HepG2 (cell line): ENCODE data around the gene CCDC57. TPM values are rescaled to one million over a fixed set of nuclear protein-coding genes. Genes with fewer than 3 reads are reported as not detected.

Experiments
- ATAC-seq: fragments of 200-7000 bp; cut with Tn5 transposase; 3 replicates; pipeline ENCODE4 v1.9.1; 2020; ENCODE audit warnings: mild to moderate bottlenecking, moderate library complexity
- BruUV-seq: library from RNA; stranded (reverse); fragments of 400-500 nt; replicated peaks from 2 replicates; lab custom pipeline; 2021; lab: Mats Ljungman, UMichigan
- CTCF ChIA-PET: fragments of 300-600 bp; formaldehyde crosslinking; extraction: SDS; loops from one replicate; lab custom pipeline; 2021; ENCODE audit warnings: low total read pairs, inconsistent platforms, low intra/inter-chr PET ratio; lab: Yijun Ruan, JAX
- POLR2A ChIA-PET: fragments of 350-600 bp; sonication (Branson Sonifier 250); formaldehyde crosslinking; loops from one replicate; lab custom pipeline; 2020; ENCODE audit warnings: antibody characterized with exemption, inconsistent platforms; lab: Yijun Ruan, JAX
- DNase-seq: peaks from one replicate; pipeline ENCODE4 v3.0.0-alpha.2; 2015; ENCODE audit warnings: low spot score
- FAIRE-seq: peaks from 3 replicates; lab custom pipeline; 2011; peaks lifted over from hg19 to GRCh38; lab: Jason Lieb, UNC
- H2AFZ ChIP-seq: one replicate; pipeline ENCODE4 v1.6.1; 2011; ENCODE audit warnings: low read length, inconsistent platforms
- H3K27ac ChIP-seq: fragments of 300-600 bp; 3 replicates; pipeline ENCODE4 v1.8.0; 2011; ENCODE audit warnings: mixed run types, mild to moderate bottlenecking, mixed read lengths, low read length, inconsistent platforms; ENCODE audit not compliant: insufficient read depth; ENCODE audit errors: extremely low read length
- H3K27me3 ChIP-seq, 2 experiments: fragments of 200-600 bp in 1 of 2; 2 replicates in 1 of 2; 3 replicates in 1 of 2; pipeline versions ENCODE4 v1.6.0 to v1.8.0; 2011; ENCODE audit warnings: low read length in 2 of 2, mild to moderate bottlenecking in 2 of 2, moderate library complexity in 2 of 2, inconsistent platforms in 1 of 2; ENCODE audit not compliant: insufficient read depth in 2 of 2, control insufficient read depth in 1 of 2
- H3K36me3 ChIP-seq, 2 experiments: fragments of 200-600 bp in 1 of 2; replicated peaks in 1 of 2; 2 replicates in 1 of 2; 3 replicates in 1 of 2; pipeline versions ENCODE4 v1.5.1 to v1.8.0; 2011; ENCODE audit warnings: low read length in 2 of 2, inconsistent platforms in 1 of 2; ENCODE audit not compliant: insufficient read depth in 2 of 2, control insufficient read depth in 1 of 2
- H3K4me1 ChIP-seq: 2 replicates; pipeline ENCODE4 v1.5.1; 2012; ENCODE audit warnings: low read length, inconsistent platforms; ENCODE audit not compliant: insufficient read depth
- H3K4me2 ChIP-seq: 2 replicates; pipeline ENCODE4 v1.6.0; 2011; ENCODE audit warnings: low read depth, low read length, inconsistent platforms
- H3K4me3 ChIP-seq, 3 experiments: fragments of 200-600 bp in 1 of 3; sonication (generic), shearing (Covaris generic) in 1 of 3; replicated peaks in 1 of 3; 2 replicates each; pipeline ENCODE4 v1.5.1; 2011 to 2016; ENCODE audit warnings: low read length in 3 of 3, inconsistent platforms in 2 of 3, low read depth in 2 of 3, mild to moderate bottlenecking in 2 of 3, control low read depth in 1 of 3, mixed read lengths in 1 of 3; ENCODE audit not compliant: insufficient read depth in 1 of 3
- H3K79me2 ChIP-seq: one replicate; pipeline ENCODE4 v1.6.1; 2011; ENCODE audit warnings: low read length, inconsistent platforms; ENCODE audit not compliant: insufficient read depth
- H3K9ac ChIP-seq: 2 replicates; pipeline ENCODE4 v1.6.0; 2011; ENCODE audit warnings: mild to moderate bottlenecking, low read depth, low read length, inconsistent platforms; ENCODE audit not compliant: insufficient read depth
- H3K9me3 ChIP-seq: 2 replicates; pipeline ENCODE4 v1.5.1; 2012; ENCODE audit warnings: mild to moderate bottlenecking, low read length
- H4K20me1 ChIP-seq: 2 replicates; pipeline ENCODE4 v1.6.0; 2011; ENCODE audit warnings: inconsistent platforms, mild to moderate bottlenecking, low read length, moderate library complexity; ENCODE audit not compliant: insufficient read depth
- AGO1 ChIP-seq: fragments of 200-400 bp; formaldehyde crosslinking; IDR thresholded peaks from 2 replicates; pipeline ENCODE4 v1.6.1; 2017; ENCODE audit warnings: mild to moderate bottlenecking, low read depth, low read length, moderate library complexity; ENCODE audit not compliant: poor library complexity, severe bottlenecking
- AGO2 ChIP-seq: fragments of 200-400 bp; formaldehyde crosslinking; optimal IDR thresholded peaks from 2 replicates; pipeline ENCODE3; 2017; ENCODE audit warnings: mild to moderate bottlenecking, low read depth, low read length, moderate library complexity
- ARNT ChIP-seq: fragments of 450-650 bp; IDR thresholded peaks from 2 replicates; pipeline ENCODE4 v1.6.1; 2017
- ATF1 ChIP-seq: IDR thresholded peaks from 2 replicates; pipeline ENCODE4 v1.6.1; 2016; ENCODE audit warnings: mild to moderate bottlenecking, control low read depth
- HOXD1 ChIP-seq: sonication (generic); formaldehyde crosslinking; IDR thresholded peaks from 2 replicates; pipeline ENCODE4 v1.5.0; 2020; ENCODE audit warnings: missing genetic modification reagents
- MAFF ChIP-seq: IDR thresholded peaks from 2 replicates; pipeline ENCODE4 v1.6.1; 2011; ENCODE audit warnings: low read depth, low read length, improper control_type of control experiment
- MED8 ChIP-seq: sonication (generic); formaldehyde crosslinking; IDR thresholded peaks from 2 replicates; pipeline ENCODE4 v1.8.1; 2023; ENCODE audit warnings: mild to moderate bottlenecking, missing genetic modification reagents; ENCODE audit not compliant: insufficient replicate concordance
- NFKB2 ChIP-seq: sonication (generic); formaldehyde crosslinking; IDR thresholded peaks from 2 replicates; pipeline ENCODE4 v1.4.0; 2020; ENCODE audit warnings: missing genetic modification reagents, borderline replicate concordance
- NONO ChIP-seq, 2 experiments: fragments of 450-650 bp in 1 of 2; sonication (generic) in 1 of 2; formaldehyde crosslinking in 1 of 2; IDR thresholded peaks in 1 of 2; conservative IDR thresholded peaks in 1 of 2; 2 replicates each; pipeline versions ENCODE4 v1.6.1 to v1.8.0; 2017 to 2022; ENCODE audit warnings: mild to moderate bottlenecking in 1 of 2, missing genetic modification reagents in 1 of 2, moderate library complexity in 1 of 2
- RARA ChIP-seq: IDR thresholded peaks from 2 replicates; pipeline ENCODE4 v1.6.1; 2016; ENCODE audit warnings: missing genetic modification reagents, missing compliant biosample characterization
- RBFOX2 ChIP-seq: fragments of 200-400 bp; formaldehyde crosslinking; IDR thresholded peaks from 2 replicates; pipeline ENCODE4 v1.6.1; 2017; ENCODE audit warnings: low read depth, mild to moderate bottlenecking, low read length
- SPEN ChIP-seq: sonication (generic); formaldehyde crosslinking; IDR thresholded peaks from 2 replicates; pipeline ENCODE4 v1.5.1; 2020; ENCODE audit warnings: low read depth, mild to moderate bottlenecking, missing genetic modification reagents
- TAF15 ChIP-seq: fragments of 200-400 bp; formaldehyde crosslinking; IDR thresholded peaks from one replicate; pipeline ENCODE4 v1.6.1; 2018; ENCODE audit warnings: mild to moderate bottlenecking, low read depth, low read length; ENCODE audit not compliant: poor library complexity, severe bottlenecking
- TCF7 ChIP-seq: sonication (generic); IDR thresholded peaks from 2 replicates; pipeline ENCODE4 v1.6.1; 2016; ENCODE audit warnings: antibody characterized with exemption, low read depth
- ZBTB25 ChIP-seq: IDR thresholded peaks from 2 replicates; pipeline ENCODE4 v1.6.1; 2018; ENCODE audit warnings: missing genetic modification reagents
- ZFP82 ChIP-seq: sonication (generic); formaldehyde crosslinking; IDR thresholded peaks from 2 replicates; pipeline ENCODE4 v1.5.1; 2020; ENCODE audit warnings: mild to moderate bottlenecking, missing genetic modification reagents, borderline replicate concordance
- ZMAT5 ChIP-seq: sonication (generic); formaldehyde crosslinking; IDR thresholded peaks from 2 replicates; pipeline ENCODE4 v1.5.0; 2020; ENCODE audit warnings: mild to moderate bottlenecking, low read depth, missing genetic modification reagents, borderline replicate concordance
- ZNF18 ChIP-seq: sonication (generic); formaldehyde crosslinking; IDR thresholded peaks from 2 replicates; pipeline ENCODE4 v1.8.0; 2022; ENCODE audit warnings: mild to moderate bottlenecking, missing genetic modification reagents; ENCODE audit not compliant: insufficient replicate concordance
- ZNF563 ChIP-seq: sonication (generic); formaldehyde crosslinking; IDR thresholded peaks from 2 replicates; pipeline ENCODE4 v1.8.0; 2022; ENCODE audit warnings: mild to moderate bottlenecking, moderate library complexity, missing genetic modification reagents
- ZNF781 ChIP-seq: sonication (generic); formaldehyde crosslinking; IDR thresholded peaks from 2 replicates; pipeline ENCODE4 v1.5.1; 2020; ENCODE audit warnings: borderline replicate concordance, mild to moderate bottlenecking, missing genetic modification reagents; ENCODE audit errors: not compliant biosample characterization
- ZSCAN22 ChIP-seq: sonication (generic); formaldehyde crosslinking; IDR thresholded peaks from 2 replicates; pipeline ENCODE4 v1.4.0; 2020; ENCODE audit warnings: mild to moderate bottlenecking, missing genetic modification reagents
- WGBS: methylation state at CpG from one replicate; pipeline ENCODE4 v1.1.6; 2017; ENCODE audit warnings: low lambda C conversion rate; 5-methylcytosine and 5-hydroxymethylcytosine counted together
- in situ Hi-C: cut with HindIII; loops from 2 replicates; pipeline ENCODE4 v1.10.0; 2017; ENCODE audit warnings: low pct_unique_long_range_greater_than_20kb; ENCODE audit not compliant: extremely low pct_ligation_motif_present
- intact Hi-C: fragments of 100-400 bp; cut with micrococcal nuclease; formaldehyde crosslinking; loops from one replicate; pipeline ENCODE4 v1.10.0; 2022; ENCODE audit not compliant: unreplicated experiment
- polyA plus RNA-seq, 8 experiments: library from polyadenylated mRNA; depleted of rRNA in 3 of 8; stranded (reverse) in 7 of 8; unstranded in 1 of 8; fragments of >200 nt; fragmentation: Illumina TruSeq in 4 of 8; extraction: Trizol in 4 of 8; gene quantifications; 2 replicates each; pipeline versions ENCODE4 v1.2.1 to v1.2.3, GENCODE V29; 2011 to 2016; ENCODE audit warnings: low read depth in 4 of 8, missing spikeins in 1 of 8, mixed read lengths in 1 of 8; ENCODE audit not compliant: insufficient read depth in 1 of 8
- total RNA-seq, 5 experiments: library from RNA; depleted of rRNA; stranded (reverse); fragments of >200 nt; fragmentation: Illumina TruSeq; extraction: Trizol; gene quantifications; 2 replicates each; pipeline ENCODE4 v1.2.3, GENCODE V29; 2016; ENCODE audit warnings: low read depth in 1 of 5

Gene CCDC57
- total and polyA plus RNA-seq, 2 of the 13 experiments (the other 11 are each of a cell fraction or from before 2014, with no cell fraction given): 59.3 to 59.9 TPM

- peak; percentile 37 for TF ChIP-seq MED8 (CRISPR knock-in tag)
- TF ChIP-seq RARA (CRISPR knock-in tag): no peak
- no peak for TF ChIP-seq NONO (IDR thresholded peaks at IDR 0.05)
- TF ChIP-seq NONO (CRISPR knock-in tag; conservative IDR thresholded peaks at IDR 0.05): no peak
- TF ChIP-seq ZNF563 (CRISPR knock-in tag): no peak
- TF ChIP-seq ZNF781 (CRISPR knock-in tag): no peak
- no peak for TF ChIP-seq ARNT
- no peak for TF ChIP-seq ATF1 (CRISPR knock-in tag)
Observed at GRCh38 chr17:82083009-82083408, 129.6 kb downstream of the CCDC57 start (continued).

GRCh38 chr17:82082456-82082855 lies 130.2 kb downstream of the CCDC57 start:
- Histone ChIP-seq H3K27me3 (no peaks in the 10 kb centered on the region), H3K4me1 (no peaks in the 10 kb centered on the region), H3K4me3 (no peak overlapping the region), H3K27ac (no peak overlapping the region), H3K9me3 (no peaks in the 10 kb centered on the region), H3K4me2 (no peak overlapping the region), H2AFZ (no peak overlapping the region), H3K9ac (no peak overlapping the region), H4K20me1 (peaks cover 61% of the 10 kb centered on the region), H3K79me2 (peaks cover 2% of the 10 kb centered on the region), H3K36me3 (peaks cover 76 to 89% of the 10 kb centered on the region in 2 experiments)
- ChIA-PET POLR2A (no interaction called here), CTCF (no interaction called here)
- ATAC-seq: no peak
- intact Hi-C loops (no loop called here), in situ Hi-C loops (no loop called here)
- no TSS peak for BruUV-seq
- FAIRE-seq: no peak
- WGBS: 99% methylated on average over 14 of the region's 19 CpGs
- DNase-seq: no peak
- no peak for TF ChIP-seq HOXD1 (CRISPR knock-in tag)
- TF ChIP-seq TCF7: no peak
- no peak for TF ChIP-seq ZBTB25 (CRISPR knock-in tag)
- no peak for TF ChIP-seq ATF1 (CRISPR knock-in tag)
- TF ChIP-seq MAFF: no peak
- no peak for TF ChIP-seq ZMAT5 (CRISPR knock-in tag)
- TF ChIP-seq NFKB2 (CRISPR knock-in tag): 0 out of 2 replicates have a peak, but pooled peaks have one; percentile 21
- peak; percentile 27 for TF ChIP-seq TAF15
- no peak for TF ChIP-seq ZSCAN22 (CRISPR knock-in tag)
- peak; percentile 81 for TF ChIP-seq RBFOX2
- TF ChIP-seq AGO1: peak; percentile 39
- no peak for TF ChIP-seq ZFP82 (CRISPR knock-in tag)
- no peak for TF ChIP-seq ZNF18 (CRISPR knock-in tag)
- TF ChIP-seq AGO2: peak; percentile 81
- no peak for TF ChIP-seq SPEN
